CD4-positive, alpha-beta T cell (primary cell): ENCODE measurements around the gene GAL. TPM values are rescaled to one million over a fixed set of nuclear protein-coding genes. Genes with fewer than 3 reads are reported as not detected.

ENCODE experiments used
- ATAC-seq: fragments of 200-7000 bp; cut with Tn5 transposase; one replicate; pipeline ENCODE4 v1.10.0; 2022; ENCODE audit warnings: mild to moderate bottlenecking; ENCODE audit not compliant: poor library complexity
- CTCF ChIA-PET: fragments of 350-600 bp; sonication (Branson Sonifier 250); formaldehyde crosslinking; loops from one replicate; lab custom pipeline; 2021; ENCODE audit warnings: antibody characterized with exemption, inconsistent platforms; lab: Charles Lee
- POLR2A ChIA-PET: fragments of 350-600 bp; sonication (Branson Sonifier 250); formaldehyde crosslinking; loops from one replicate; lab custom pipeline; 2021; ENCODE audit warnings: antibody characterized with exemption, inconsistent platforms; lab: Charles Lee
- DNase-seq, 14 experiments: peaks; one replicate each; pipeline ENCODE4 v3.0.0-alpha.2; 2013 to 2020; ENCODE audit warnings: mixed read lengths in 2 of 14
- H3K27ac ChIP-seq, 2 donors: one replicate each; pipeline versions ENCODE4 v1.5.1 to v1.7.0; 2013; ENCODE audit warnings: low read length in 2 of 2, low read depth in 1 of 2, mild to moderate bottlenecking in 1 of 2
- H3K27me3 ChIP-seq, 2 experiments: 1 replicate in 1 of 2; 2 replicates in 1 of 2; pipeline versions ENCODE4 v1.6.1 to v1.7.0; 2013; ENCODE audit warnings: low read length in 2 of 2, control low read depth in 1 of 2, mild to moderate bottlenecking in 1 of 2, moderate library complexity in 1 of 2; ENCODE audit not compliant: insufficient read depth in 2 of 2, control insufficient read depth in 1 of 2
- H3K36me3 ChIP-seq: one replicate; pipeline ENCODE4 v1.6.1; 2013; ENCODE audit warnings: low read length, control low read depth; ENCODE audit not compliant: insufficient read depth
- H3K4me1 ChIP-seq: one replicate; pipeline ENCODE4 v1.6.1; 2013; ENCODE audit warnings: low read length, control low read depth; ENCODE audit not compliant: insufficient read depth
- H3K4me3 ChIP-seq: one replicate; pipeline ENCODE4 v1.5.1; 2013; ENCODE audit warnings: mild to moderate bottlenecking, low read length, moderate library complexity
- H3K9me3 ChIP-seq, 2 experiments: 1 replicate in 1 of 2; 2 replicates in 1 of 2; pipeline versions ENCODE4 v1.6.1 to v1.7.0; 2013; ENCODE audit warnings: low read length in 2 of 2, mild to moderate bottlenecking in 2 of 2, control low read depth in 1 of 2, moderate library complexity in 1 of 2; ENCODE audit not compliant: control insufficient read depth in 1 of 2, insufficient read depth in 1 of 2
- H3K27ac Mint-ChIP-seq: one replicate; pipeline ENCODE4 v1.8.0; 2020; ENCODE audit warnings: mixed read lengths
- H3K27me3 Mint-ChIP-seq: one replicate; pipeline ENCODE4 v1.8.0; 2021; ENCODE audit warnings: mixed read lengths
- H3K36me3 Mint-ChIP-seq: one replicate; pipeline ENCODE4 v1.8.0; 2021; ENCODE audit warnings: low read depth, mixed read lengths
- H3K4me1 Mint-ChIP-seq: one replicate; pipeline ENCODE4 v1.8.0; 2021; ENCODE audit warnings: low read depth, mixed read lengths
- H3K4me3 Mint-ChIP-seq: one replicate; pipeline ENCODE4 v1.8.0; 2020; ENCODE audit warnings: mild to moderate bottlenecking, mixed read lengths
- H3K9me3 Mint-ChIP-seq: one replicate; pipeline ENCODE4 v1.8.0; 2020; ENCODE audit warnings: mixed read lengths
- intact Hi-C, 2 experiments: fragments of 100-400 bp; cut with DNase I in 1 of 2; cut with micrococcal nuclease in 1 of 2; formaldehyde crosslinking; loops; one replicate each; pipeline versions ENCODE4 v1.15.1 to v1.9.0; 2023 to 2025; cut with DNase I, micrococcal nuclease
- total RNA-seq, 174 experiments: library from RNA in 2 of 174; stranded (reverse) in 2 of 174; gene quantifications; one replicate each; pipeline ENCODE4 v1.2.3 and lab custom pipeline; 2021 to 2026
- TF ChIP-seq, protein P1 (sequence below): fragments of 200-600 bp; IDR thresholded peaks from one replicate; pipeline ENCODE4 v1.8.0; 2022; ENCODE audit warnings: antibody characterized with exemption, mild to moderate bottlenecking

Gene GAL
- total RNA-seq, 2 experiments from 2014 or later, result not detected

DNA sequence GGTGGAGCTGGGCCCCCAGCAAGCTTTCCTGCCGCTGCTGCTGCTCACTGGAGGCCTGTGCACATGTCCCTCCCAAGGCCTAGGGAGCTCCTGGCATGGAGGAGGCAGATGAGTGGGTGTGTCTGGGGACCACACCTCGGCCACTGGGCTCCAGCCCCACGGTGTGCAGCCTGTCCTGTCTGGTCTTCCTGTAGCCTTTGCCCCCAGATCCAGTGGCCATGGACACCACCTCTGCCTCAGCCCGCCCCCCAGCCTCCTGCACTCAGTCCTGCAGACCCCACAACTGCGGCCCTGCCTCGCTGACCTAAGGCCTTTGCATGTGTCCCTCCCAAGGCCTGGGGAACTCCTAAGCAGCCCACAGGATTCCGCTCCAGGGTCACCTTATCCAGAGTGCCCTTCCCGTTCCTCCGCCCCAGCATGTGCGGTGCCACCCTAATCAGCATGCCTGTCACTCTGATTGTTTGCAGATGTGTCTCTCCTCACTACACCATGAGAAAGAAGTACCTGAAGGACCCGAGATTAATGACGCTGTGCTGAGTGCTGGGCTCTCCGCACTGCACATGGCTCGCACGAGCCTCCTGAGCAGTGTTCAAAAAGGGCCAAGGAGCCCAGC lies 8.6 kb downstream of the GAL start:
- ChIA-PET CTCF (no interaction called here), POLR2A (no interaction called here)
- Mint-ChIP-seq H3K36me3 (no peaks in the 10 kb centered on the region), H3K9me3 (peaks cover 5% of the 10 kb centered on the region), H3K27me3 (peaks cover 16% of the 10 kb centered on the region), H3K4me3 (peak overlapping the region; percentile 30), H3K27ac (no peak overlapping the region), H3K4me1 (peaks cover 31% of the 10 kb centered on the region)
- Histone ChIP-seq H3K9me3 (peaks cover 7 to 10% of the 10 kb centered on the region in 2 experiments), H3K4me1 (peaks cover 17% of the 10 kb centered on the region), H3K36me3 (no peaks in the 10 kb centered on the region), H3K27ac (no peak overlapping the region), H3K27me3 (peaks cover 3 to 8% of the 10 kb centered on the region in 2 experiments), H3K4me3 (no peak overlapping the region)
- ATAC-seq (no peak), DNase-seq (no peak)
- TF ChIP-seq, protein P1, sequence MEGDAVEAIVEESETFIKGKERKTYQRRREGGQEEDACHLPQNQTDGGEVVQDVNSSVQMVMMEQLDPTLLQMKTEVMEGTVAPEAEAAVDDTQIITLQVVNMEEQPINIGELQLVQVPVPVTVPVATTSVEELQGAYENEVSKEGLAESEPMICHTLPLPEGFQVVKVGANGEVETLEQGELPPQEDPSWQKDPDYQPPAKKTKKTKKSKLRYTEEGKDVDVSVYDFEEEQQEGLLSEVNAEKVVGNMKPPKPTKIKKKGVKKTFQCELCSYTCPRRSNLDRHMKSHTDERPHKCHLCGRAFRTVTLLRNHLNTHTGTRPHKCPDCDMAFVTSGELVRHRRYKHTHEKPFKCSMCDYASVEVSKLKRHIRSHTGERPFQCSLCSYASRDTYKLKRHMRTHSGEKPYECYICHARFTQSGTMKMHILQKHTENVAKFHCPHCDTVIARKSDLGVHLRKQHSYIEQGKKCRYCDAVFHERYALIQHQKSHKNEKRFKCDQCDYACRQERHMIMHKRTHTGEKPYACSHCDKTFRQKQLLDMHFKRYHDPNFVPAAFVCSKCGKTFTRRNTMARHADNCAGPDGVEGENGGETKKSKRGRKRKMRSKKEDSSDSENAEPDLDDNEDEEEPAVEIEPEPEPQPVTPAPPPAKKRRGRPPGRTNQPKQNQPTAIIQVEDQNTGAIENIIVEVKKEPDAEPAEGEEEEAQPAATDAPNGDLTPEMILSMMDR, result no peak
- intact Hi-C loops, result no loop called here

DNA sequence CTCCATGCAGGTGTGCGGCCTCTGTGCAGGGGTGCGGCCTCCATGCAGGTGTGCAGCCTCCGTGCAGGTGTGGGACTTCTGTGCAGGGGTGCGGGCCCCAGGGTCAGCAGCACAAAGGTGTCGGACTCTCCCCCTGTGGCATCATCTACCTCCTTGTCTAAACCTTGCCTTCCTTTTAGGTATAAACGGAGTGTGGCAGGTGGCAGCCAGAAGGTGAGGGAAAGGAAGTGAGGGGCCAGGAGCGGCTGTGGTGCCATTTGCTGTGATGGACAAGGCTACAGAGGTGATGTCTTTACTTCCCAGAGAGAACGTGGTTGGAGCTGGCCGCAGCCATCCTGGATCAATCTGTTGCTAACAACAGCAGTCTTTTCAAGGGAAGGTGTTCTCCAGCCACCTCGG lies 9.1 kb downstream of the GAL start:
- Mint-ChIP-seq H3K27ac (no peak overlapping the region), H3K4me3 (no peak overlapping the region), H3K4me1 (peaks cover 31% of the 10 kb centered on the region), H3K36me3 (no peaks in the 10 kb centered on the region), H3K9me3 (peaks cover 5% of the 10 kb centered on the region), H3K27me3 (peaks cover 16% of the 10 kb centered on the region)
- intact Hi-C loops, result no loop called here
- no peaks in the 10 kb centered on the region for H3K36me3 ChIP-seq
- peaks cover 17% of the 10 kb centered on the region for H3K4me1 ChIP-seq
- peaks cover 5 to 8% of the 10 kb centered on the region in 2 experiments for H3K27me3 ChIP-seq
- TF ChIP-seq, protein P1, result no peak
- H3K9me3 ChIP-seq, result peaks cover 7 to 10% of the 10 kb centered on the region in 2 experiments
- CTCF ChIA-PET, result no interaction called here
- ATAC-seq, result no peak
- H3K27ac ChIP-seq, result no peak overlapping the region
- POLR2A ChIA-PET, result no interaction called here
- H3K4me3 ChIP-seq, result no peak overlapping the region
- no peak for DNase-seq

DNA sequence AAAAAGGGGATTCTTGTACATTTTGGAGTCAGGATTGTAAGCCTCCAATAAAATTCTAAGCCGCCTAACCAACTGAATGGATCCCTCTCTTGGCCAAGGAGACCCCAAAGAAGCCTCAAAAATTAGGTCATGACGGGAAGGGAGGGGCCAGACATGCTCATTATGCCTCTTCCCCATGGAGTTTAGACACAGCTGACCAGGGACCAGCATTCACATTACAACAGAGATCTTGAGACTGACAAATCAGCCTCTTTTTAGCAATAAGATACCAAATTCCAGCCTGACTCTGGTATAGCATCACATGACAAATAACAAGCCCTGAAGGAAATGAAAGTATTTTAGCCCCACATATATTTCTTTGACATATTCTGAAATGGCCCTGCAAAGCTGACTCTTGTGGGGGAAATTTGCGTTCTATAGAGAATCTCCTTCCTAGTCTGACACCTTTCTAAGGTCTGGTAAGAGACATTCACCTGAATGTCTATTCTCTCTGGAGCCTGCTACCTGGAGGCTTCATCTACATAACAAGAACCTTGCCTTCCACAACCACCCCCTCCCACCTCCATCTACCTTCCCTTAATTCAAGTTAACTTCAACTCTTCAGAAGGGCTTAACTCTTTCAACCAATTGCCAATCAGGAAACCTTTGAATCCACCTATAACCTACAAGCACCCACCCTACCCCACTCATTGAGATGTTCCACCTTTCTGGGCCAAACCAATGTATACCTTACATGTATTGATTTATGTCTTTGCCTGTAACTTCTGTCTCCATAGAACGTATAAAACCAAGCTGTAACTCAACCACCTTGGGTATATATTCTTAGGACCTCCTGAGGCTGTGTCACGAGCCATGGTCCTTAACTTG lies 10.3 kb downstream of the GAL start:
- intact Hi-C loops, result no loop called here
- H3K36me3 Mint-ChIP-seq, result no peaks in the 10 kb centered on the region
- Histone ChIP-seq H3K9me3 (peaks cover 7 to 10% of the 10 kb centered on the region in 2 experiments), H3K27me3 (peaks cover 5 to 8% of the 10 kb centered on the region in 2 experiments), H3K36me3 (no peaks in the 10 kb centered on the region), H3K27ac (no peak overlapping the region), H3K4me3 (no peak overlapping the region), H3K4me1 (peaks cover 15% of the 10 kb centered on the region)
- peaks cover 19% of the 10 kb centered on the region for H3K4me1 Mint-ChIP-seq
- peaks cover 10% of the 10 kb centered on the region for H3K27me3 Mint-ChIP-seq
- peaks cover 5% of the 10 kb centered on the region for H3K9me3 Mint-ChIP-seq
- DNase-seq (no peak), ATAC-seq (no peak)
- ChIA-PET CTCF (no interaction called here), POLR2A (no interaction called here)
- H3K4me3 Mint-ChIP-seq, result no peak overlapping the region
- TF ChIP-seq, protein P1, result no peak
- no peak overlapping the region for H3K27ac Mint-ChIP-seq
